GM12891 (cell line): ENCODE measurements around the gene ABCC9.
"Not testable (repeated sequence)": the region's sequence is repeated elsewhere in the genome, so short reads cannot be mapped to it uniquely, and the experiment has no call there.

Experiments
- POLR2A ChIP-seq: IDR thresholded peaks from 2 replicates; pipeline ENCODE4 v1.6.1; 2011; ENCODE audit warnings: low read depth, low read length, control low read depth
- POLR2AphosphoS5 ChIP-seq: IDR thresholded peaks from 2 replicates; pipeline ENCODE4 v1.6.1; 2011; ENCODE audit warnings: low read depth, low read length, control low read depth
- POU2F2 ChIP-seq: IDR thresholded peaks from 2 replicates; pipeline ENCODE4 v1.6.1; 2011; ENCODE audit warnings: low read depth, mild to moderate bottlenecking, control low read depth, low read length, moderate library complexity
- SPI1 ChIP-seq: IDR thresholded peaks from 2 replicates; pipeline ENCODE4 v1.6.1; 2011; ENCODE audit warnings: low read depth, low read length, control low read depth
- TAF1 ChIP-seq: IDR thresholded peaks from 2 replicates; pipeline ENCODE4 v1.6.1; 2011; ENCODE audit warnings: low read depth, low read length, control low read depth

- not testable (repeated sequence) for TF ChIP-seq POLR2AphosphoS5, POLR2A, TAF1, SPI1, POU2F2
These were observed 128.9 kb downstream of the ABCC9 start for GRCh38 chr12:21812340-21812739.
